Left lung (tissue), 10 donors: Measurements from ENCODE around the gene GPR183. TPM values are rescaled to one million over a fixed set of nuclear protein-coding genes. Genes with fewer than 3 reads are reported as not detected.

Experiments used
- ATAC-seq: fragments of 200-7000 bp; cut with Tn5 transposase; one replicate; pipeline ENCODE4 v1.9.1; 2020; ENCODE audit warnings: moderate library complexity
- DNase-seq, 4 donors: peaks; one replicate each; pipeline ENCODE4 v3.0.0-alpha.2; 2013 to 2020
- H3K27ac ChIP-seq, 2 donors: fragments of 200-600 bp; sonication (generic) in 1 of 2; one replicate each; pipeline versions ENCODE4 v1.5.0 to v1.8.0; 2020 to 2021
- H3K27me3 ChIP-seq, 2 donors: fragments of 200-600 bp; sonication (generic) in 1 of 2; one replicate each; pipeline versions ENCODE4 v1.5.0 to v1.8.0; 2020 to 2021
- H3K36me3 ChIP-seq, 2 donors: fragments of 200-600 bp; sonication (generic) in 1 of 2; one replicate each; pipeline versions ENCODE4 v1.5.0 to v1.8.0; 2020 to 2021
- H3K4me1 ChIP-seq, 2 donors: fragments of 200-600 bp; one replicate each; pipeline ENCODE4 v1.8.0; 2021
- H3K4me3 ChIP-seq, 2 donors: fragments of 200-600 bp; sonication (generic) in 1 of 2; one replicate each; pipeline versions ENCODE4 v1.5.0 to v1.8.0; 2020 to 2021; ENCODE audit warnings: mild to moderate bottlenecking in 1 of 2
- H3K9me3 ChIP-seq, 2 donors: fragments of 200-600 bp; sonication (generic) in 1 of 2; one replicate each; pipeline versions ENCODE4 v1.5.0 to v1.8.0; 2020 to 2021
- CTCF ChIP-seq, 2 donors: fragments of 200-600 bp; sonication (generic) in 1 of 2; IDR thresholded peaks; one replicate each; pipeline versions ENCODE4 v1.5.0 to v1.8.0; 2021; ENCODE audit warnings: antibody characterized with exemption in 2 of 2
- intact Hi-C, 2 donors: fragments of 100-400 bp; cut with DNase I; formaldehyde crosslinking; loops; one replicate each; pipeline versions ENCODE4 v1.11.2 to v1.14.2; 2022
- polyA plus RNA-seq, 6 donors: library from polyadenylated mRNA; unstranded; fragments of 120-200 nt; gene quantifications; one replicate each; pipeline ENCODE4 v1.2.1, GENCODE V29; 2013; ENCODE audit not compliant: insufficient read length in 6 of 6
- total RNA-seq, 2 donors: library from RNA; stranded (reverse); fragmentation: NEBNext Ultra II Directional; extraction: Animal tissue kit (Norgen Biotek cat#: 25700); gene quantifications; one replicate each; pipeline ENCODE4 v1.2.1, GENCODE V29; 2021
- donor health status: DM: no; HTN: yes; CAD: no.
- donor health status: DM: no; HTN: no; CAD: no.

Gene GPR183
- total and polyA plus RNA-seq, 8 donors, result 7.4 to 11.3 (median 9.5) TPM

GRCh38 chr13:99285432-99286182 is 21.6 kb downstream of the GPR183 start:
- intact Hi-C loops, result no loop called here
- H3K27me3 ChIP-seq, result no peaks in the 10 kb centered on the region
- H3K36me3 ChIP-seq, result no peaks in the 10 kb centered on the region
- ATAC-seq (no peak), DNase-seq (no peak)
- peaks cover 17 to 71% of the 10 kb centered on the region in 2 donors for H3K4me1 ChIP-seq
- no peaks in the 10 kb centered on the region for H3K9me3 ChIP-seq
- no peak for TF ChIP-seq CTCF (IDR thresholded peaks at IDR 0.05)
- H3K27ac ChIP-seq, result no peak overlapping the region
- H3K4me3 ChIP-seq, result no peak overlapping the region

- H3K27me3 ChIP-seq, result no peaks in the 10 kb centered on the region
- no peaks in the 10 kb centered on the region for H3K9me3 ChIP-seq
- DNase-seq, result no peak
- peak overlapping the region; percentile 60 to 92 for H3K27ac ChIP-seq
- intact Hi-C loops, result no loop called here
- H3K36me3 ChIP-seq, result no peaks in the 10 kb centered on the region
- H3K4me1 ChIP-seq, result peaks cover 17 to 74% of the 10 kb centered on the region in 2 donors
- no peak for TF ChIP-seq CTCF (IDR thresholded peaks at IDR 0.05)
- H3K4me3 ChIP-seq, result no peak overlapping the region
- ATAC-seq, result no peak
These were observed 24.7 kb downstream of the GPR183 start for GRCh38 chr13:99282264-99283231.

GRCh38 chr13:99281811-99282263 is 25.4 kb downstream of the GPR183 start:
- ATAC-seq (peak; percentile 70), DNase-seq (peak in 2 of 4 donors; percentile 77 to 91)
- Histone ChIP-seq H3K27ac (peak overlapping the region; percentile 60 to 92), H3K4me3 (no peak overlapping the region), H3K36me3 (no peaks in the 10 kb centered on the region), H3K27me3 (no peaks in the 10 kb centered on the region), H3K9me3 (no peaks in the 10 kb centered on the region), H3K4me1 (peaks cover 17 to 79% of the 10 kb centered on the region in 2 donors)
- TF ChIP-seq CTCF (IDR thresholded peaks at IDR 0.05), result no peak
- intact Hi-C loops, result no loop called here

GRCh38 chr13:99280166-99280565 is 27.0 kb downstream of the GPR183 start:
- H3K4me3 ChIP-seq, result no peak overlapping the region
- H3K9me3 ChIP-seq, result no peaks in the 10 kb centered on the region
- ATAC-seq (peak; percentile 63), DNase-seq (no peak)
- no peak for TF ChIP-seq CTCF (IDR thresholded peaks at IDR 0.05)
- peak overlapping the region; percentile 13 to 92 for H3K27ac ChIP-seq
- intact Hi-C loops, result no loop called here
- no peaks in the 10 kb centered on the region for H3K27me3 ChIP-seq
- peaks cover 0 to 3% of the 10 kb centered on the region in 2 donors for H3K36me3 ChIP-seq
- peaks cover 11 to 90% of the 10 kb centered on the region in 2 donors for H3K4me1 ChIP-seq

GRCh38 chr13:99279637-99280036 is 27.6 kb downstream of the GPR183 start:
- H3K27ac ChIP-seq, result peak overlapping the region; percentile 13 to 92
- H3K36me3 ChIP-seq, result peaks cover 0 to 3% of the 10 kb centered on the region in 2 donors
- H3K27me3 ChIP-seq, result no peaks in the 10 kb centered on the region
- no peaks in the 10 kb centered on the region for H3K9me3 ChIP-seq
- H3K4me3 ChIP-seq, result no peak overlapping the region
- ATAC-seq (no peak), DNase-seq (no peak)
- TF ChIP-seq CTCF (IDR thresholded peaks at IDR 0.05), result no peak
- intact Hi-C loops, result no loop called here
- peaks cover 11 to 87% of the 10 kb centered on the region in 2 donors for H3K4me1 ChIP-seq
